Measurements from ENCODE around the gene TCEANC.

DNA sequence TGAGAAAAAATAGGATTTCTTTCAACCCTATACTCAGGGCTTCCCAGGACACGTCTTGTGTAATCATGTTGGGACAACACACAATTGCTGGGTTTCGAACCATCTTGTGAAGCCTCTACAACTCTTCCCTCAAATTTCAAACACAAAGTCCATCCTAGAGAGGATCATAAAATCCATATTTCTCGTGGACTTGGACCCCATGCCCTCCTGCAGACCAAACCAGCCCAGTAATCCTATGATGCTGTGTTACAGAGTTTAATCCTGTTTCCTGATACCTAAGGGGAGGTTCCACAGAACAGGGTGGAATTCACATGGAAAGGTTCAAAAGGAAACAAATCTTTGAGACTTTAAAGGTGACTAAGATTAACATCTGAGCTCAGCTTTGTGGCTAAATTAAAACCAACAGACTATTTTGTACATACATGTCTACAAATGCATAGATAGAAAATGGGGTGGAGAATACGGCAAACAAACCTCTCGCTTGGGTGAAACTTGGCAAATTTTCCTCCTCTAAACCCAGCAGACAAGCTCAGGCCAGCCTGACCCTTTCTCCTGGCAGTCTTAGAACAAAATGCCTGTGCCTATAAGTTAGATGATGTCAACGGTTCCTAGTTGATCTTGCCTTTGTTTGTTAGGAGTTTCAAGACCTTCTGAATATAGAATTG, 45.5 kb upstream of the TCEANC start:
- no peak for TF ChIP-seq POLR2AphosphoS5 (IDR thresholded peaks at IDR 0.05)
- TF ChIP-seq, protein P1, sequence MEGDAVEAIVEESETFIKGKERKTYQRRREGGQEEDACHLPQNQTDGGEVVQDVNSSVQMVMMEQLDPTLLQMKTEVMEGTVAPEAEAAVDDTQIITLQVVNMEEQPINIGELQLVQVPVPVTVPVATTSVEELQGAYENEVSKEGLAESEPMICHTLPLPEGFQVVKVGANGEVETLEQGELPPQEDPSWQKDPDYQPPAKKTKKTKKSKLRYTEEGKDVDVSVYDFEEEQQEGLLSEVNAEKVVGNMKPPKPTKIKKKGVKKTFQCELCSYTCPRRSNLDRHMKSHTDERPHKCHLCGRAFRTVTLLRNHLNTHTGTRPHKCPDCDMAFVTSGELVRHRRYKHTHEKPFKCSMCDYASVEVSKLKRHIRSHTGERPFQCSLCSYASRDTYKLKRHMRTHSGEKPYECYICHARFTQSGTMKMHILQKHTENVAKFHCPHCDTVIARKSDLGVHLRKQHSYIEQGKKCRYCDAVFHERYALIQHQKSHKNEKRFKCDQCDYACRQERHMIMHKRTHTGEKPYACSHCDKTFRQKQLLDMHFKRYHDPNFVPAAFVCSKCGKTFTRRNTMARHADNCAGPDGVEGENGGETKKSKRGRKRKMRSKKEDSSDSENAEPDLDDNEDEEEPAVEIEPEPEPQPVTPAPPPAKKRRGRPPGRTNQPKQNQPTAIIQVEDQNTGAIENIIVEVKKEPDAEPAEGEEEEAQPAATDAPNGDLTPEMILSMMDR (IDR thresholded peaks at IDR 0.05), result no peak
- no peak for TF ChIP-seq POLR2A (IDR thresholded peaks at IDR 0.05)

Measured in gastroesophageal sphincter (tissue), 3 donors.